Tibial nerve (tissue), 4 donors: ENCODE measurements around the gene SCRN1.

Experiments used
- EP300 ChIP-seq, 2 donors: sonication (generic); formaldehyde crosslinking; IDR thresholded peaks; one replicate each; pipeline ENCODE4 v1.6.1; 2017; ENCODE audit warnings: antibody characterized with exemption in 2 of 2, mild to moderate bottlenecking in 1 of 2
- POLR2A ChIP-seq, 2 donors: fragments of 450-650 bp; IDR thresholded peaks; one replicate each; pipeline ENCODE4 v1.6.1; 2017; ENCODE audit warnings: antibody characterized with exemption in 2 of 2, mild to moderate bottlenecking in 2 of 2, moderate library complexity in 2 of 2
- TF ChIP-seq, protein P1 (sequence below), 5 experiments: fragments of 200-600 bp in 3 of 5; fragments of 450-650 bp in 2 of 5; sonication (generic) in 3 of 5; IDR thresholded peaks; one replicate each; pipeline ENCODE4 v1.5.1; 2016 to 2019; ENCODE audit warnings: antibody characterized with exemption in 5 of 5, mild to moderate bottlenecking in 3 of 5, moderate library complexity in 2 of 5

DNA sequence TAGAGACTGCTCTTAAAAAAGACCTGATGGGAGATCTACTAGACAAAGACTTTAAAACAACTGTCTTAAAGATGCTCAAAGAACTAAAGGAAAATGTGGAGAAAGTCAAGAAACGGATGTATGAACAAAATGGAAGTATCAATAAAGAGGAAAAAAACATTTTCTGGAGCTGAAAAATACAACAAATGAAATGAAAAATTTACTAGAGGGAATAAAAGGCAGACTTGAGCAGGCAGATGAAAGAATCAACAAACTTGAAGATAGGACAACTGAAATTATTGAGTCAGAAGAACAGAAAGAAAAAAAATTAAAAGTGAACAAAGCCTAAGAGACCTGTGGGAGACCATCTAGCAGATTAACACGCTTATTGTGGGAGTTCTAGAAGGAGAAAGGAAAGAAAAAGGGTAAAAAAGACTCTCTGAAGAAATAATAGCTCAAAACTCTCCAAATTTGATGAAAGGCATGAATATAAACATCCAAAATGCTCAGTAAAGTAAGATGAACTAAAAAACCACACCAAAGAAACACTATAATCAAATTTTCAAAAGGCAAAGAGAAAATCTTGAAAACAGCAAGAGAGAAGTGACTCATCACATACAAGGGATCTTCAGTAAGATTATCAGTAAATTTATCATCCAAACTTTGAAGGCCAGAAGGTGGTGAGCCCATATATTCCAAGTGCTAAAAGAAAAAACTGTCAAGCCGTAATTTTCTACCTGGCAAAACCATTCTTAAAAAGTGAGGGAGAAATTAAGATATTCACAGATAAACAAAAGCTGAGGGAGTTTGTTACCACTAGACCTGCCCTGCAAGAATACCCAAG lies 83.2 kb downstream of the SCRN1 start:
- no peak for TF ChIP-seq POLR2A (IDR thresholded peaks at IDR 0.05)
- TF ChIP-seq, protein P1, sequence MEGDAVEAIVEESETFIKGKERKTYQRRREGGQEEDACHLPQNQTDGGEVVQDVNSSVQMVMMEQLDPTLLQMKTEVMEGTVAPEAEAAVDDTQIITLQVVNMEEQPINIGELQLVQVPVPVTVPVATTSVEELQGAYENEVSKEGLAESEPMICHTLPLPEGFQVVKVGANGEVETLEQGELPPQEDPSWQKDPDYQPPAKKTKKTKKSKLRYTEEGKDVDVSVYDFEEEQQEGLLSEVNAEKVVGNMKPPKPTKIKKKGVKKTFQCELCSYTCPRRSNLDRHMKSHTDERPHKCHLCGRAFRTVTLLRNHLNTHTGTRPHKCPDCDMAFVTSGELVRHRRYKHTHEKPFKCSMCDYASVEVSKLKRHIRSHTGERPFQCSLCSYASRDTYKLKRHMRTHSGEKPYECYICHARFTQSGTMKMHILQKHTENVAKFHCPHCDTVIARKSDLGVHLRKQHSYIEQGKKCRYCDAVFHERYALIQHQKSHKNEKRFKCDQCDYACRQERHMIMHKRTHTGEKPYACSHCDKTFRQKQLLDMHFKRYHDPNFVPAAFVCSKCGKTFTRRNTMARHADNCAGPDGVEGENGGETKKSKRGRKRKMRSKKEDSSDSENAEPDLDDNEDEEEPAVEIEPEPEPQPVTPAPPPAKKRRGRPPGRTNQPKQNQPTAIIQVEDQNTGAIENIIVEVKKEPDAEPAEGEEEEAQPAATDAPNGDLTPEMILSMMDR (IDR thresholded peaks at IDR 0.05): no peak
- TF ChIP-seq EP300 (IDR thresholded peaks at IDR 0.05): no peak
